ENCODE results near the gene N4BP2L2.

The N4BP2L2 gene

DNA sequence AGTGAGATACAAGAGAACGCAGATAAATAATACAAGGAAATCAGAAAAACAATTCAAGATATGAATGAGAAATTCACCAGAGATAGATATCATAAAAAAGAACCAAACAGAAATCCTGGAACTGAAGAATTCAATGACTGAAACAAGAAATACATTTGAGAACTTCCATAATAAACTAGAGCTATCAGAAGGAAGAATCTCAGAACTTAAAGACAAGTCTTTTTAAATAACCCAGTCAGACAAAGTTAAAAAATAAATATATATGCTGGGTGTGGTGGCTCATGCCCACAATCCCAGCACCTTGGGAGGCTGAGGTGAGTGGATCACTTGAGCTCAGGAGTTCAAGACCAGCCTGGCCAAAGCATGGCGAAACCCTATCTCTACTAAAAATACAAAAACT lies 82.0 kb downstream of the N4BP2L2 start:
- Histone ChIP-seq H3K4me1 (ENCODE audit: insufficient read depth, low read length) (peaks cover 3% of the 10 kb centered on the region; the same call in 1 of the 2 replicates), H3K9ac (ENCODE audit: low read depth, low read length) (no peak overlapping the region), H3K27ac (ENCODE audit: low read length) (no peak overlapping the region), H2AFZ (ENCODE audit: low read depth, low read length) (no peak overlapping the region), H3K79me2 (ENCODE audit: insufficient read depth, low read length) (no peaks in the 10 kb centered on the region), H4K20me1 (ENCODE audit: insufficient read depth, low read length) (no peaks in the 10 kb centered on the region), H3K4me2 (ENCODE audit: insufficient read depth, low read length) (no peak overlapping the region), H3K27me3 (ENCODE audit: insufficient read depth, low read length, poor library complexity) (no peaks in the 10 kb centered on the region), H3K9me3 (ENCODE audit: insufficient read depth, low read length, severe bottlenecking) (peaks cover 19% of the 10 kb centered on the region), H3K36me3 (ENCODE audit: insufficient read depth, low read length) (no peaks in the 10 kb centered on the region), H3K4me3 (ENCODE audit: low read depth in 1 of 2, low read length in 2 of 2) (no peak overlapping the region)
- ATAC-seq (ENCODE audit: insufficient read depth, low read depth) (no peak), DNase-seq (no peak)
- TF ChIP-seq EZH2 (IDR thresholded peaks at IDR 0.05; ENCODE audit: borderline replicate concordance, low read depth, low read length, severe bottlenecking): no peak
- TF ChIP-seq, protein P1, sequence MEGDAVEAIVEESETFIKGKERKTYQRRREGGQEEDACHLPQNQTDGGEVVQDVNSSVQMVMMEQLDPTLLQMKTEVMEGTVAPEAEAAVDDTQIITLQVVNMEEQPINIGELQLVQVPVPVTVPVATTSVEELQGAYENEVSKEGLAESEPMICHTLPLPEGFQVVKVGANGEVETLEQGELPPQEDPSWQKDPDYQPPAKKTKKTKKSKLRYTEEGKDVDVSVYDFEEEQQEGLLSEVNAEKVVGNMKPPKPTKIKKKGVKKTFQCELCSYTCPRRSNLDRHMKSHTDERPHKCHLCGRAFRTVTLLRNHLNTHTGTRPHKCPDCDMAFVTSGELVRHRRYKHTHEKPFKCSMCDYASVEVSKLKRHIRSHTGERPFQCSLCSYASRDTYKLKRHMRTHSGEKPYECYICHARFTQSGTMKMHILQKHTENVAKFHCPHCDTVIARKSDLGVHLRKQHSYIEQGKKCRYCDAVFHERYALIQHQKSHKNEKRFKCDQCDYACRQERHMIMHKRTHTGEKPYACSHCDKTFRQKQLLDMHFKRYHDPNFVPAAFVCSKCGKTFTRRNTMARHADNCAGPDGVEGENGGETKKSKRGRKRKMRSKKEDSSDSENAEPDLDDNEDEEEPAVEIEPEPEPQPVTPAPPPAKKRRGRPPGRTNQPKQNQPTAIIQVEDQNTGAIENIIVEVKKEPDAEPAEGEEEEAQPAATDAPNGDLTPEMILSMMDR (IDR thresholded peaks at IDR 0.05; ENCODE audit: borderline replicate concordance, extremely low read depth, low read length, poor library complexity, severe bottlenecking): no peak

DNA sequence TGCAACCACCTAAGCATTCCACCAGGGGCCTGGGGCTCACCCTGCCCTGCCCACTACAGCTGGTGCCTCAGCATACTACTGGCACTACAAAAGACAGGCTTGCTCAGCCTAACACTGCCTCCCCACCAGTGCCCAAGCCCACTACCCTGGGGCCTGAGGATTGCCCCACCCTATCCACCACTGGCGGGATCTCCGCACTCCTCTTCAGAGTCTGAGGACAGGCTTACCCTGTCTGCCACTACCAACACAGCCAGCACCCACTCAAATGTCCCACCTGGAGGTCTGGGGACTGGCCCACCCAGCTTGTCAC lies 83.0 kb downstream of the N4BP2L2 start:
- no peak for ATAC-seq (ENCODE audit: insufficient read depth, low read depth)

DNA sequence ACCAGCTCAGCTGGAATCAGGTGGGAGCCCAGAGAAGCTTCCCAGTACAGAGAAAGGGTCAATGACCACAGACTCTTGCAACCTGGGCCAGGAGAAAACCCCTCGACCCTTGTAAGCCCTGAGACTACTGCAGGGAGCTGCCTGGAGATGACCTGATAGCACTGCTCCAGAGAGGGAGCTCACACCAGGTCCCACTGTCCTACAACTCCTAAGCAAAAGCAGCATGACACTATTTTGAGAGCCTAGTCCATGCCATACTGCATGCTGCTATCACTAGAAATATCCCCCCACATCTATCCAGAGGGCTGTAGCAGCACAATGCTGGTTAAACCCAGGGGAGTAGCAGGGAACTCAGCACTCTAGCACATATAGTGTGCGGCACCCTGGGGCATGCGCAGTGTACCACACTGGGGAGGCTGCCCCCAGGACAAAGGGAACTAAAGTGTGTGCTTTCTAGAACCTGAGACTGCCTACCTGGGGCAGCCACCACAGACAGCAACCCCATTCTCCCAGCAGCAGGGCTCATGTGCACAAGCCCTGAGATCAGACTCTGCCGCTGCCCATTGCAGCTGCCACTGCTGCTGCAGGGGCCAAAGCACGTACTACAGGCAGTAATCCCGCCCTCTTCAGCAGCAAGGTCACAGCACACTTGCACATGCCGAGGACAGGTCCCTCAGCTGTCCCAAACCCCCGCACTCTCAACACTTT lies 83.6 kb downstream of the N4BP2L2 start:
- no peak for TF ChIP-seq EZH2 (IDR thresholded peaks at IDR 0.05; ENCODE audit: borderline replicate concordance, low read depth, low read length, severe bottlenecking)
- TF ChIP-seq, protein P1 (IDR thresholded peaks at IDR 0.05; ENCODE audit: borderline replicate concordance, extremely low read depth, low read length, poor library complexity, severe bottlenecking): no peak
- H3K27me3 ChIP-seq (ENCODE audit: insufficient read depth, low read length, poor library complexity): no peaks in the 10 kb centered on the region
- H3K36me3 ChIP-seq (ENCODE audit: insufficient read depth, low read length): no peaks in the 10 kb centered on the region
- no peak overlapping the region for H3K27ac ChIP-seq (ENCODE audit: low read length)
- H4K20me1 ChIP-seq (ENCODE audit: insufficient read depth, low read length): no peaks in the 10 kb centered on the region
- DNase-seq: no peak
- H2AFZ ChIP-seq (ENCODE audit: low read depth, low read length): no peak overlapping the region
- H3K4me3 ChIP-seq (ENCODE audit: low read depth in 1 of 2, low read length in 2 of 2): no peak overlapping the region
- no peaks in the 10 kb centered on the region for H3K79me2 ChIP-seq (ENCODE audit: insufficient read depth, low read length)
- H3K9me3 ChIP-seq (ENCODE audit: insufficient read depth, low read length, severe bottlenecking): peaks cover 21% of the 10 kb centered on the region
- no peak overlapping the region for H3K4me2 ChIP-seq (ENCODE audit: insufficient read depth, low read length)
- H3K4me1 ChIP-seq (ENCODE audit: insufficient read depth, low read length): peaks cover 3% of the 10 kb centered on the region; the same call in 1 of the 2 replicates
- peak; percentile 22; the same call in 1 of the 3 replicates for ATAC-seq (ENCODE audit: insufficient read depth, low read depth)
- H3K9ac ChIP-seq (ENCODE audit: low read depth, low read length): no peak overlapping the region

More for the DNA sequence above, 83.0 kb downstream of the N4BP2L2 start:
- peaks cover 3% of the 10 kb centered on the region; the same call in 1 of the 2 replicates for H3K4me1 ChIP-seq (ENCODE audit: insufficient read depth, low read length)
- H3K4me2 ChIP-seq (ENCODE audit: insufficient read depth, low read length): no peak overlapping the region
- peaks cover 21% of the 10 kb centered on the region for H3K9me3 ChIP-seq (ENCODE audit: insufficient read depth, low read length, severe bottlenecking)
- no peaks in the 10 kb centered on the region for H3K79me2 ChIP-seq (ENCODE audit: insufficient read depth, low read length)
- no peak overlapping the region for H3K4me3 ChIP-seq (ENCODE audit: low read depth in 1 of 2, low read length in 2 of 2)
- H4K20me1 ChIP-seq (ENCODE audit: insufficient read depth, low read length): no peaks in the 10 kb centered on the region
- no peak overlapping the region for H3K9ac ChIP-seq (ENCODE audit: low read depth, low read length)
- no peak for TF ChIP-seq EZH2 (IDR thresholded peaks at IDR 0.05; ENCODE audit: borderline replicate concordance, low read depth, low read length, severe bottlenecking)
- TF ChIP-seq, protein P1 (IDR thresholded peaks at IDR 0.05; ENCODE audit: borderline replicate concordance, extremely low read depth, low read length, poor library complexity, severe bottlenecking): no peak
- H3K36me3 ChIP-seq (ENCODE audit: insufficient read depth, low read length): no peaks in the 10 kb centered on the region
- H3K27ac ChIP-seq (ENCODE audit: low read length): no peak overlapping the region
- no peak overlapping the region for H2AFZ ChIP-seq (ENCODE audit: low read depth, low read length)
- no peak for DNase-seq
- H3K27me3 ChIP-seq (ENCODE audit: insufficient read depth, low read length, poor library complexity): no peaks in the 10 kb centered on the region
